Esophagus muscularis mucosa (tissue), 4 donors: Measurements from ENCODE around the gene SLC13A3.

Source experiments
- CTCF ChIP-seq, 3 experiments: fragments of 200-600 bp in 2 of 3; fragments of 450-650 bp in 1 of 3; sonication (generic) in 2 of 3; IDR thresholded peaks; one replicate each; pipeline ENCODE4 v1.5.1; 2017 to 2019; ENCODE audit warnings: antibody characterized with exemption in 3 of 3, mild to moderate bottlenecking in 2 of 3, moderate library complexity in 1 of 3
- EP300 ChIP-seq: sonication (generic); formaldehyde crosslinking; IDR thresholded peaks from one replicate; pipeline ENCODE4 v1.6.1; 2017; ENCODE audit warnings: antibody characterized with exemption
- POLR2A ChIP-seq: fragments of 450-650 bp; IDR thresholded peaks from one replicate; pipeline ENCODE4 v1.6.1; 2017; ENCODE audit warnings: antibody characterized with exemption, moderate library complexity, mild to moderate bottlenecking, low read depth
- POLR2AphosphoS5 ChIP-seq, 2 donors: sonication (generic); formaldehyde crosslinking; IDR thresholded peaks; one replicate each; pipeline ENCODE4 v1.6.1; 2017; ENCODE audit warnings: antibody characterized with exemption in 2 of 2

DNA sequence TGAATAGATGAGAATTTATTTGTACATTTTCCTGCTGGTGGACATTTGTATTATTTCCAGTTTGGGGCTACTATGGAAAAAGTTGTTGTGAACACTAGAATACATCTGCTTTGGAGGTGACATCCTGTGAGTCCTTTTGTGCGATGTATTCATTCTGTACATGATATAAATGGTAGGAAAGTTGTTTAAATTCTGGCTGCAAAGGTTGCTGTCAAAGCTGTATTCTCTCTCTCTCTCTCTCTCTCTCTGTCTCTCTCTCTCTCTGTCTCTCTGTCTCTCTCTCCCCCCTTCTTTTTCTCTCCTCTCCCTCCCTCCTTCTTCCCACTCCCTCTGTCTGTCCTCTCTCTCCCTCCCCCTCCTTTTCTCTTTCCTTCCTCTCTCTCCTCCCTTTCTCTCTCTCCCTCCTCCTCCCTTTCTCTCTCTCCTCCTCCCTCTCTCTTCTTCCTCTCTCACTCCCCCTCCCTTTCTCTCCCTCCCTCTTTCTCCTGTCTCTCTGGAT lies 25.3 kb downstream of the SLC13A3 start:
- TF ChIP-seq CTCF (IDR thresholded peaks at IDR 0.05) (no peak), POLR2AphosphoS5 (IDR thresholded peaks at IDR 0.05) (no peak), POLR2A (no peak), EP300 (no peak)
